Fibroblast of the conjunctiva (primary cell): Measurements from ENCODE around the gene OR2A5.
"Not testable (repeated sequence)": the region's sequence is repeated elsewhere in the genome, so short reads cannot be mapped to it uniquely, and the experiment has no call there.

Experiments used
- DNase-seq: peaks from one replicate; pipeline ENCODE4 v3.0.0-alpha.2; 2010; ENCODE audit warnings: low read depth

Gene OR2A5

DNA sequence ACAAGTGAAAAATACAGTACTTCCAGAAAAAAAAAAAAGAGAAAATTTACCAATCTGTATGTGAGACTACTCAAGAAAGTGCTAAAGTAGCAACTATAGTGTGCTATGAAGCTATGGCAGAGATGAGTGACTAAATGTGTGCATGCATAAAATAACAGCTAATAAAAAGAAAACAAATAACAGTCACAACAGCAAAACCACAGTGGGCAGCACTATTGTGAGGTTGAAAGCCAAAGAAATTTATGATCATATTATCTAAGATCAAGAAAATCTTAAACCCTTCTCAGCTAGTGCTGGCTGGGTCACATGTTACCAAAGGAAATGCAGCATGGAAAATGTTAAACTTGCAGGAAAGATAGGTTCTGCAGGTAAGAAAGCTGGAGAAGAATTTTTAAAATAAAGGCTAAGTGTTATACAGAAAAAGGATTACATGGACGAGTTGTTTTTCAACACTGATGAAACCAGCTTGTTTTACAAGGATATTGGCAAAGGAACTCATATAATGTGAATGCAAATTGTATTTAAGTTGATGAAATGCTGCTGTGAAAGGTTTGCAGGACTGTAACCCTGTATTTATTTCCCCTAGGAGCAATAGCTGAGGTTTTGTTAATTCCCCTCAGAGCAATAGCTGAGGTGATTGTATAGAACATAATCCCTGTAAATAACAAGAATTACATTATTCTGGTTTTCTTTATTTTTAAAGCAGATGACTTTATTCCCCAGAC is 15.6 kb upstream of the OR2A5 start:
- no peak for DNase-seq

DNA sequence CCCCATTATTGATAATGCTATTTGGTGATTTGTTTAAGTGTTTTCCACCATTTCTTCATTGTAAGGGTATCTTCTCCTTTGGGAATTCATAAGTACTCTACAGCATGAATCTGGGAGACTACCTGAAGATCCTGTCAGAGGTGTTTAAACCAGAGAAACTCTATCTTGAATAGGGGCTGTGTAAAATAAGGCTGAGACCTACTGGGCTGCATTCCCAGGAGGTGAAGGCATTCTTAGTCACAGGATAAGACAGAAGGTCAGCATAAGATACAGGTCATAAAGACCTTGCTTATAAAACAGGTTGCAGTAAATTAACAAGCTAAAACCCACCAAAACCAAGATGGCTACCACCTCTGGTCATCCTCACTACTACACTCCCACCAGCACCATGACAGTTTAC is 13.4 kb upstream of the OR2A5 start:
- no peak for DNase-seq

DNA sequence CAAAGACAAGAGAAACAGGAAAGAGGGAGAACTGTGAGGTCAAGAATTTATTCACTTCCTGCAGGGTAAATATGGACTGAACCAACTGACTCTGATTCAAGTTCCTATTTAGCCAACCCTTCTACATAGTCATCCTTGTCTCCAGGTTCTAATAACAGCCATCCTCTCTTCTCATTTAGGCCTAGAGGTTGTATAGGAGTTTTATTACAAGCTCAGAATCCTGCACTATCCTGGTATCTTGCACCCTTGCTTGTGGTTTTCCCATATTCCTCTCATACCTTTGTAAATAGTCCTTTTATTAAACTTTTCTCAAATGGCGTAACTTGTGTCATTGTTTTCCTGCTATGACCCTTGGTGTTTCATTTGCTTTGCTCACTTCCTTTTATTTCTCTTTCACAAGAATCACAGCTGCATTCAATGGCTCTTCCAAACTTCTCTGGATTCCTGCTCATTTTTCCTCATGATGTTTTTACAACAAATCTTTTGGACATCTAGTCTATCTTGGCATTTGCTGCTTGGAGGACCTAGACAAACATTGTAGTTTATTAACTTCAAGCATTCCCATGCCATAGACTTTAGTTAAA is 12.4 kb upstream of the OR2A5 start:
- no peak for DNase-seq

DNA sequence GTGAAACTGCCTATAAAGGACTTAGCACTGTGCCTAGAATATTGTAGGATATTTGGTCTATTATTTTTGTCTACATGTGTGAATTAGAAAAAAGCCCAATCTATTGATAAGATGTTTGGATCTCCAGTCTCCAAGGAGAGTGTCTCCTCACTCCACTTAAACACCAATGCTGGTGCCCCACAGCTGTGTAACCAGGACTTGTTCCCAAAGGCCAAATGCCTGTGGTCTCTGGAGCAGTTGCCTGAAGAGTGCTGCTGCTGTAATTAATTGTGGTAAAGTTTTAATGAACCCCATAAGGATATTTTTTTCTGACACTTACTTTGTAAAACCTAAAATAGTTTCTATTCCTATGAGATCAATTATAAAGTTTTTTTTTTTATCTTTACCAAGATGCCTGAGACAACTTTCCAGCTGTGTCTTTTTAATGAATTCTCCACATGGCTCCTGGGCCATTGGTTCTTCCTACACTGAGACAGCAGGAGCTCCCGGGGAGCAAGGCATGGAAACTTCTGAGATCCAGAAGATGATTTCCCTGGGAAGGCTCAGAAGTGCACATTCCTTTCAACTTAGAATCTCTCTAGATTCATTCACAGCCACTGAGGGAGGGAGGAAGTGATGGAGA is 11.2 kb upstream of the OR2A5 start:
- DNase-seq, result no peak

DNA sequence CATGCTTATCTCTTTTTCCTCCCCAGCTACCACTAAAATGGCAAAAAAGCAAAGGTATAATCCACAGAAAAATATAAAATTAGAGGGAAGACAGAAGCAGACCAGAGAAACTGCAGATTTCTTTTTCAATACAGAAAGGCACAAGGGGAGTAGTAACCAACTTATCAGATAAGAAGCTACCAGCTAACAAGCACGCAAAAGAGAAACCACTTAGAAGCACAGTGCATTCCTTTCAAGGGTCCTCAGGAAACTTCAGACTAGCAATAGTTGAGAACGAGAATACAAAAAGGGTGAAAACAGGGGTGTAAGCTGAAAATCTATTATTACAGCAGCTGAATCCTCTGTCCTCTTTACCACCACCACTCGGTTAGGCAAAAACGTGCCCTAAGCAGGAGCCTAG is 9.9 kb upstream of the OR2A5 start:
- DNase-seq, result no peak

DNA sequence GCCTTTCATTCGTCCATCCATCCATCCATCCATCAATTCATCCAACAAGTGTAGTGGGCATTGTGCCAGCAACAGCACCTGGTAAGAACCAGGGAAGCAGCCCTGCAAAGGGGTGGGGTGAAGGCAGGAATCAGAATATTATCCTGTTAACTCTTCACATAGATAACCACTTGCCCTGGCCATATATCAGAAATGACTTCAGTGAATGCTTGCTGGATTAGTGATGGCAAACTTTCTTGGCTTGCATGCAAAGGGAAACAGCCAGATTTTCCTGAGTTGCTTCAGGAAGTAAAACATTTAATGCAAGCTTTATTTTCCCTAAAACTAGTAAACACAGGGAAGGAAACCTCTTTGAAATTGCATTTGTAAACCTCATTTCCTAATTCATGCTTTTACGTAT is 743 bp downstream of the OR2A5 start:
- DNase-seq, result no peak

DNA sequence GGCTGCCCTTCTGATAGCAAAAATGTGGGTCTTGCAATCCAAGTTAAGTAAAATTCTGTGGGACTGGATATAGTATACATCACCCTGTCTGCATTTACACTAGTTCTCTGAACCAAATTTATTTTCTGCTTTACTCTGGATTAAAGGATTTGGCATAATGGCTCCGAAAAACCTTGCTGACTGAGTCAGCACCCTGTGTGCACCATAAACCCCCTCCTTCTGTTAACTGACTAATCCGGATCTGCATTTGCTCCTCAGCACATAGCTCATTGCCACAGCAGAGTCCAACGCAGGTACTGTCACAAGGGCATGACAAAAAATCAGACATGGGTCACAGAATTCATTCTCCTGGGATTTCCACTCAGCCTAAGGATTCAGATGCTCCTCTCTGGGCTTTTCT is 1.3 kb downstream of the OR2A5 start:
- no peak for DNase-seq

DNA sequence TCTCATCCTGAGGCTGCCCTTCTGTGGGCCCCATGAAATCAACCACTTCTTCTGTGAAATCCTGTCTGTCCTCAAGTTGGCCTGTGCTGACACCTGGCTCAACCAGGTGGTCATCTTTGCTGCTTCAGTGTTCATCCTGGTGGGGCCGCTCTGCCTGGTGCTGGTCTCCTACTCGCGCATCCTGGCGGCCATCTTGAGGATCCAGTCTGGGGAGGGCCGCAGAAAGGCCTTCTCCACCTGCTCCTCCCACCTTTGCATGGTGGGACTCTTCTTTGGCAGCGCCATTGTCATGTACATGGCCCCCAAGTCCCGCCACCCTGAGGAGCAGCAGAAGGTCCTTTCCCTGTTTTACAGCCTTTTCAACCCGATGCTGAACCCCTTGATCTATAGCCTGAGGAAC is 2.1 kb downstream of the OR2A5 start:
- DNase-seq, result not testable (repeated sequence)

- no peak for DNase-seq
Measured at GRCh38 chr7:144057954-144058353, 9.2 kb downstream of the OR2A5 start.

- no peak for DNase-seq
Measured at GRCh38 chr7:144063710-144064109, 15.0 kb downstream of the OR2A5 start.

DNA sequence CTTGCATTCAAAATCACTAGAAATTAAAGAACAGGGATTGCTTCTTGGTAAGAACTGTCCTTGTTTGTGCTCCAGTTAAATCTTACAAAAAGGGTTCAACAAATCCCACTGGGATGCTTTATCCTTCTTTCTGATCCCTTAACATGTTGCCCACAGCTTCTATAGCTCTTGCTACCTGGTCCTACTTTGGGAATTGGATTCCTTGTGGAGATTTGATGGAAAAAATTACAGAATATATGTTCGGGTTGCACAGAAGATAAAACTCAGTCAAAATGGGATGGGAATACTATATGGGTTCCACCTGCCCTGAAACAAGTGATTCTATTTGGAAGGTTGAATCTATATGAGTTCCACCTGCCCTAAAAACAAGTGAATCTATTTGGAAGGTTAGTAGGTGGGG is 20.8 kb downstream of the OR2A5 start, which contains the start of gene OR2A25:
Gene OR2A25, plus strand, starts transcription at position 301 of the 400 bp plus-strand sequence. CDS start 4,409 bp downstream, outside the sequence.
- DNase-seq, result no peak

DNA sequence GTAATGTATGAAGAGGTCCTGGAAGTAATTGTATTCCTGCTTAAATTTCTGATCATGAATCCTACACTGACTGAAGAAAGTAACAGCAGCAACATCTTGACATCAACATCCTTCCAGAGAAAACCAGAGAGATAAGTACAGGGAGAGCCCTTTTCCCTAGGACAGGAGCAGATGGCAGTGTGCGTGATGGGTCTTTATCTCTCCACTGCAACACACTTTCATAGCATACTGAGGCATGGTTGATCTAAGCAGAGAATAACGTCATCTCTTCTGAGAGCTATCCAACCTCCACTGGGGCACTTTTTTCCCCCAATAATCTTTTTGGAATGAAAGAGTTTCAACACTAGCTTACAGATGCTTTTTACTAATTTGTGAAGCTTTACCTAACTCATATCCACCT is 21.2 kb downstream of the OR2A5 start:
- no peak for DNase-seq

- no peak for DNase-seq
Measured at GRCh38 chr7:144074374-144074773, 25.6 kb downstream of the OR2A5 start.

GRCh38 chr7:144085978-144086377 is 37.2 kb downstream of the OR2A5 start, which contains the start of gene OR2A12:
Gene OR2A12 (plus strand): TSS chr7:144086278. CDS start chr7:144095108, 8,830 bp downstream.
- no peak for DNase-seq

DNA sequence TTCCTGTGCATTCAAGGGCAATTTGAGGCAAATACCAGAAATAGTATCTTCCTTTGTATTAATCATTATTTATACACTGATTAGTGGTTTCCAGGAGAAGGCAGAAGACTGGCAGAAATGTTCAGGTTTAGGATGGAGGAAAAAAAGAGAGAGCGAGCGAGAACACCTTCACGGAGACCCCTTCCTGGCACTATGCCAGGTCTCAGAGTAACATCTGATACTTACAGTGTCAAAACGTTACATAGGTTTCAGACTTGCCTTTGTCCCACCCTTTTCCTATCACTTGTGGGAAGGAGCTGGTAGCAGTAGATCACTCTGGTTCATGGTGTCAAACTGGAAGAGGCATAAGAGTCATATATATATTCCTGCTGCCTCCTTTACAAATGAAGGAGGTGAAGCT is 38.0 kb downstream of the OR2A5 start:
- DNase-seq, result no peak

DNA sequence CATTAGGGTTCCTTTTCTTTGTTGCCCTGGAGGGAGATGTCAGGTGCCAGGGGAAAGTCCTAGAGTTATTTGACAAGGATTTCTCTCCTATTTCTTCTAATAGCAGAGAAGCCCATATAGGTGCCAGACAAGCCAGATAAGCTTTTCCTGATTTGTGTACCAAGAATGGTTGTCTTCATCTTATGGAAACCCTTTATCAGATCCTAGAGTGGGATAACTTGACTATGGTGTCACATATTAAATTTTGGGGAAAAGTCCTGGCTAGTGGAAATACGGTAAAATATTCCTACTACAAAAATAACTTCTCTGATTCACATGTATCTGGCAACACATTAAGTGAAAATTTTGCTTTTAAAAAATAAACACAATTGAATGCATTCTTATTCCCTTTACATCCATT is 38.5 kb downstream of the OR2A5 start:
- no peak for DNase-seq

GRCh38 chr7:144090667-144091066 is 41.9 kb downstream of the OR2A5 start:
- DNase-seq, result no peak

DNA sequence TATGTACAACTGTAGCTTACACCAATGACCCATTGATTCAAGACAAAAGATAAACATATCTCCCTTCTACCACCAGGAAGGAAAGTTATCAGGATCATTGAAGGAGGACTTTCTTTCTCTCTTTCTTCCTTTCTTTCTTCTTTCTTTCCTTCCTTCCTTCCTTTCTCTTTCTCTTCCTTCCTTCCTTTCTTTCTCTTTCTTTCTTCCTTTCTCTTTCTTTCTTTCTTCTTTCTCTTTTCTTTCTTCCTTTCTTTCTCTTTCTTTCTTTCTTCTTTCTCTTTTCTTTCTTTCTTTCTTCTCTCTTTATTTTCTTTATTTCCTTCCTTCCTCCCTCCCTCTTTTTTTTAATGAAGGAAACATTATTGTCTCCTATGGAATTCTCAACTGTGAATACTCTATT is 50.0 kb downstream of the OR2A5 start:
- DNase-seq, result no peak

DNA sequence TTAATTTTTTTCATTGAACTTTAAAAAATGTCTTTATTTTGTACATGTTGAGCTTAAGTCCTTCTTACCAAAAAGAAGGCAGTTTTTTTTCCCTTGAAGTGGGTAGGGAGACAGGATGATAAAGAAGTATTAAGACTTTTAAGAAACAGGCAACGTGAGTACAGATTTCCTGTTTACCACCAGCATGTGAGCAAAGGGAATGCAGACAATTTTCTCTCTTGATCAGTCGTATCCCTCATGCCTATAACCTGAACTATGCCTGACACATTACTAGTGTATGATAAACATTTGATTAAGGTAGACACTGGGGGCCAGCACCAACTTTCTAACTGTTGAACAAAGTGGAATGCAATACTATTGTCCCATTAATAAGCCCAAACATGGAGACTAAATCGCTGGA is 51.9 kb downstream of the OR2A5 start:
- no peak for DNase-seq

- no peak for DNase-seq
Measured at GRCh38 chr7:144102041-144102440, 53.3 kb downstream of the OR2A5 start.

DNA sequence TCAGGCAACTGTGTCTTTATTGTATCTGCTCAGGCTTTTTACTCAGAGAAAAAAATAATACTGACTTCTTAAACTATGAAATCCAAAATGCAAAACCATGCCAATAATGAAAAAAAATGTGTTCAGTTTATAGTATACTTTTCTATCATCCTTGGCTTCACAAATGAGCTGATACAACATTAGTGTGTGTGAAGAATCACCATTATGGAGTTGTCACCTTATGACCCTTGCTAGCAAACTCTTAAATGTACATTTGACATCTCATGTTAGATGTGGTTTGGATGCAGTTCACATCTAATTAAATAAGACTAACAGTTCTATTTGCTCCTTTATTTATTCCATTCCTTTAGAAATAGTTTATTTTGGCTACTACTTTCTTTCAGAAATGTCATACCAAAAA is 56.5 kb downstream of the OR2A5 start:
- no peak for DNase-seq
